Mesothelial cell of epicardium (in vitro differentiated cells): Measurements from ENCODE around the gene ZNRD2. TPM values are rescaled to one million over a fixed set of nuclear protein-coding genes. Genes with fewer than 3 reads are reported as not detected.

ENCODE experiments used
- DNase-seq, 2 experiments: peaks; one replicate each; pipeline ENCODE4 v3.0.0; 2021; ENCODE audit warnings: low spot score in 2 of 2; ENCODE audit not compliant: unreplicated experiment in 2 of 2
- H3K27ac Mint-ChIP-seq: 2 replicates; pipeline ENCODE4 v1.8.0; 2021; ENCODE audit warnings: mixed read lengths
- H3K27me3 Mint-ChIP-seq: 2 replicates; pipeline ENCODE4 v1.8.0; 2021; ENCODE audit warnings: low read depth, mixed read lengths
- H3K36me3 Mint-ChIP-seq: 2 replicates; pipeline ENCODE4 v1.8.0; 2021; ENCODE audit warnings: mixed read lengths
- H3K4me1 Mint-ChIP-seq: 2 replicates; pipeline ENCODE4 v1.8.0; 2021; ENCODE audit warnings: mixed read lengths
- H3K4me3 Mint-ChIP-seq: 2 replicates; pipeline ENCODE4 v1.8.0; 2021; ENCODE audit warnings: mild to moderate bottlenecking, moderate library complexity, mixed read lengths
- H3K9me3 Mint-ChIP-seq: 2 replicates; pipeline ENCODE4 v1.8.0; 2021; ENCODE audit warnings: mixed read lengths
- CTCF ChIP-seq: fragments of 200-600 bp; sonication (generic); IDR thresholded peaks from one replicate; pipeline ENCODE4 v1.5.0; 2021; ENCODE audit warnings: antibody characterized with exemption; ENCODE audit not compliant: unreplicated experiment
- total RNA-seq: library from RNA; stranded (reverse); gene quantifications from 3 replicates; pipeline ENCODE4 v1.2.1, GENCODE V29; 2021

The ZNRD2 gene
- total RNA-seq, 1 donor from 2014 or later, result 27.4 TPM

DNA sequence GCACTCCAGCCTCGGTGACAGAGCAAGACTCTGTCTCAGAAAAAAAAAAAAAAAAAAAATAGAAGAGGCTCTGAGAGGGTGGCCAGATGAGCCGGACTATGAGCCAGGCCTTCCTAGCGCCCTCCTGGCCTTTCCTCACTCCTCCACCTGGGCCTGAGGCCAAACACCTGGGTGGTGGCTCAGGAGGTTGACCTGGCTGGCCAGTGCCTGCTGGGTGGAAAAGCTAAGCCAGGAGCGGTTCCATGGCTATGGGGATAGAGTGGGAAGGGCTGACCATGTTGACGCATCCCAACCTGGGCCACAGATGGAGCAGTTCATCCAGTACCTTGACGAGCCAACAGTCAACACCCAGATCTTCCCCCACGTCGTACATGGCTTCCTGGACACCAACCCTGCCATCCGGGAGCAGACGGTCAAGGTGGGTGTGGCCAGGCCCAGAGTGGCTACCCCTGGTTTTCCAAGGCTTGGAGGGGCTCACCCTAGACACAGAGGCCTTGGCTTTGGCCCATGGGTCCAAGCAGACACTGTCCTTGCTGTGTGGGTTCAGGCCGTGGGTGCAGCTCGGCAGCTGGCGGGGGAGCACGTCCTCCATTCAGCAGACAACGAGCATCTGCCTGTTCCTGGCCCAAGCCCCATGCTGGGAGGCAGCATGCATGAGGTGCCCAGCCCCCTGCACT is 37.8 kb upstream of the ZNRD2 start:
- no peak for TF ChIP-seq CTCF
- Mint-ChIP-seq H3K9me3 (no peaks in the 10 kb centered on the region), H3K4me3 (no peak overlapping the region), H3K36me3 (peaks cover 17% of the 10 kb centered on the region), H3K27me3 (no peaks in the 10 kb centered on the region), H3K27ac (no peak overlapping the region), H3K4me1 (no peaks in the 10 kb centered on the region)
- DNase-seq, result no peak

- Mint-ChIP-seq H3K27me3 (peaks cover 3% of the 10 kb centered on the region), H3K4me3 (no peak overlapping the region), H3K27ac (no peak overlapping the region), H3K4me1 (peaks cover 2% of the 10 kb centered on the region), H3K9me3 (no peaks in the 10 kb centered on the region), H3K36me3 (peaks cover 11% of the 10 kb centered on the region)
- no peak for TF ChIP-seq CTCF
- DNase-seq, result no peak
These were observed 35.2 kb upstream of the ZNRD2 start for GRCh38 chr11:65535102-65535501.

- Mint-ChIP-seq H3K9me3 (no peaks in the 10 kb centered on the region), H3K4me3 (no peak overlapping the region), H3K36me3 (peaks cover 7% of the 10 kb centered on the region), H3K27me3 (peaks cover 3% of the 10 kb centered on the region), H3K27ac (no peak overlapping the region), H3K4me1 (peaks cover 11% of the 10 kb centered on the region)
- no peak for DNase-seq
- no peak for TF ChIP-seq CTCF
These were observed 33.6 kb upstream of the ZNRD2 start for GRCh38 chr11:65536412-65537295.

DNA sequence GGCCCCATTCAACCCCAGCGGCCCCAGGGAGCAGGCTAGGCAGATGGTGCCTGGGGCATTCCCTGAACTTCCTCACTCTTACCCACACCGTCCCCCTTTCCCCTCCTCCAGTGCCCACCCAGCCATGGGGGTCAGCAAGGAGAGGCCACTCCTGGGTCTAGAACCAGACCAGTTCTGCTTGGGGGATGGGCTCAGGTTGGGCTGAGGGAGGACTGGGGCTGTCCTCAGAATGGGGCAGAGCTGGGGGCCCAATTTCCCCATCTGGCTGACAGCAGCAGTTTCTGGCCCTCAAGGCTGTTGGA is 33.0 kb upstream of the ZNRD2 start:
- no peak for TF ChIP-seq CTCF
- no peaks in the 10 kb centered on the region for H3K9me3 Mint-ChIP-seq
- H3K27ac Mint-ChIP-seq, result no peak overlapping the region
- H3K4me1 Mint-ChIP-seq, result peaks cover 16% of the 10 kb centered on the region
- peaks cover 3% of the 10 kb centered on the region for H3K27me3 Mint-ChIP-seq
- no peak for DNase-seq
- peaks cover 4% of the 10 kb centered on the region for H3K36me3 Mint-ChIP-seq
- H3K4me3 Mint-ChIP-seq, result no peak overlapping the region

DNA sequence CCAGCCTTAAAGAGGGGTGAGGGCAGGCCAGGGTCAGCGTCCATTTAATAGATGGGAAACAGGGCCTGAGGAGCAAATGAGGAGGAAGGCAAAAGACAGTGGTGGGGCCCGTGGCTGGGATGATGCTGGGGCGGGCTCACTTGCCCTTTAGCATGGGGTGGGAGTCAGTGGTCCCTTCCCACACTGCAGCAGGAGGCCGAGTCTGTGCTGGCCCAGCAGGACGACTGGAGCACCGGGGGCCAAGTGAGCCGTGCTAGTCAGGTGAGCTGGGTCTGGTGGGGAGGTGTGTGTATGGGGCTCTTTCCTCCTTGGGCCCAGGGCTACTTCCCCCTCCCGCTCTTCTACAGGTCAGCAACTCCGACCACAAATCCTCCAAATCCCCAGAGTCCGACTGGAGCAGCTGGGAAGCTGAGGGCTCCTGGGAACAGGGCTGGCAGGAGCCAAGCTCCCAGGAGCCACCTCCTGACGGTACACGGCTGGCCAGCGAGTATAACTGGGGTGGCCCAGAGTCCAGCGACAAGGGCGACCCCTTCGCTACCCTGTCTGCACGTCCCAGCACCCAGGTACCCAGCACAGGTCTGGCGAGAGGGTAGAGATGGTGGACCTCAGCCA is 32.6 kb upstream of the ZNRD2 start:
- Mint-ChIP-seq H3K9me3 (no peaks in the 10 kb centered on the region), H3K4me3 (no peak overlapping the region), H3K27ac (no peak overlapping the region), H3K36me3 (peaks cover 7% of the 10 kb centered on the region), H3K4me1 (peaks cover 16% of the 10 kb centered on the region), H3K27me3 (peaks cover 3% of the 10 kb centered on the region)
- no peak for TF ChIP-seq CTCF
- DNase-seq, result no peak
